RPMI7951 (cell line): ENCODE measurements around the gene KIF1A. TPM values are rescaled to one million over a fixed set of nuclear protein-coding genes. Genes with fewer than 3 reads are reported as not detected.
"Not testable (repeated sequence)": the region's sequence is repeated elsewhere in the genome, so short reads cannot be mapped to it uniquely, and the experiment has no call there.

Experiments used
- DNase-seq: peaks from one replicate; pipeline ENCODE4 v3.0.0-alpha.2; 2012; ENCODE audit warnings: low read depth
- total RNA-seq: library from RNA; depleted of rRNA; stranded (reverse); fragments of >200 nt; shearing (Covaris generic); gene quantifications from 2 replicates; pipeline ENCODE4 v1.2.3, GENCODE V29; 2014

KIF1A gene
- total RNA-seq, 1 experiment from 2014 or later, result 0.36 TPM

GRCh38 chr2:240687045-240687740 lies 132.8 kb downstream of the KIF1A start:
- DNase-seq, result no peak

- DNase-seq, result no peak
Measured at GRCh38 chr2:240686460-240686859, 133.6 kb downstream of the KIF1A start.

GRCh38 chr2:240685771-240686371 lies 134.1 kb downstream of the KIF1A start:
- no peak for DNase-seq

GRCh38 chr2:240683980-240684728 lies 135.9 kb downstream of the KIF1A start:
- not testable (repeated sequence) for DNase-seq

- not testable (repeated sequence) for DNase-seq
Measured at GRCh38 chr2:240683329-240683979, 136.6 kb downstream of the KIF1A start.

- not testable (repeated sequence) for DNase-seq
Measured at GRCh38 chr2:240682431-240683224, 137.4 kb downstream of the KIF1A start, which contains the start of gene AQP12B. TSS of gene AQP12B (minus strand) at chr2:240682885. CDS start at chr2:240682837, 48 bp downstream.

- DNase-seq, result not testable (repeated sequence)
Measured at GRCh38 chr2:240680185-240680584, 139.8 kb downstream of the KIF1A start.

GRCh38 chr2:240678909-240679308 lies 141.1 kb downstream of the KIF1A start:
- DNase-seq, result not testable (repeated sequence)

GRCh38 chr2:240678043-240678442 lies 142.0 kb downstream of the KIF1A start:
- not testable (repeated sequence) for DNase-seq

- DNase-seq, result not testable (repeated sequence)
Measured at GRCh38 chr2:240675345-240675744, 144.7 kb downstream of the KIF1A start.

GRCh38 chr2:240674461-240675184 lies 145.4 kb downstream of the KIF1A start:
- not testable (repeated sequence) for DNase-seq

- DNase-seq, result no peak
Measured at GRCh38 chr2:240672701-240673190, 147.3 kb downstream of the KIF1A start.

- no peak for DNase-seq
Measured at GRCh38 chr2:240672076-240672700, 147.8 kb downstream of the KIF1A start.

GRCh38 chr2:240670950-240671349 lies 149.1 kb downstream of the KIF1A start:
- no peak for DNase-seq

- no peak for DNase-seq
Measured at GRCh38 chr2:240670402-240670801, 149.6 kb downstream of the KIF1A start.

GRCh38 chr2:240664622-240665021 lies 155.4 kb downstream of the KIF1A start:
- no peak for DNase-seq
